ENCODE data around the gene MEAF6. TPM values are rescaled to one million over a fixed set of nuclear protein-coding genes. Genes with fewer than 3 reads are reported as not detected.

MEAF6 gene
- total and polyA plus RNA-seq, 9 donors = 38.7 to 108 (median 64.1) TPM

DNA sequence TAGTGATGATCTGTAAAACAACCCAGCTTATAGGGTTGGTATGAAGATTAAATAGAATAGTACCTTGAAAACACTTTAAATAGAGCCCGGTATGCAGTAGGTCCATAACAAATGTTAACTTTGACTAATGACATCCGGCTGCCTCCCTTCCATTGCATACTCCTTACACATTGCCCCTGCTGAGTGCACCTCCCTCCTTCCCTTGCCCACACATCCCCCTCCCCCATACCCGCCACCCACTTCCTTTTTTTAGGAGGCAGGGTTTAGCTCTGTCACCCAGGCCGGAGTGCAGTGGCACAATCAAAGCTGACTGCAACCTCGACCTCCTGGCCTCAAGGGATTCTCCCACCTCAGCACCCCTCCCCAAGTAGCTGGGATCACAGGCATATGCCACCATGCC lies 64.6 kb downstream of the MEAF6 start:
- Histone ChIP-seq H3K9me3 (no peaks in the 10 kb centered on the region), H3K36me3 (no peaks in the 10 kb centered on the region), H3K4me1 (ENCODE audit: insufficient read depth) (peaks cover under 1% of the 10 kb centered on the region), H3K4me3 (no peak overlapping the region), H3K27ac (no peak overlapping the region), H3K27me3 (no peaks in the 10 kb centered on the region)
- 27 to 30% (median 28%) methylated on average over 5 of the region's 5 CpGs for WGBS, 3 donors
- no peak for DNase-seq
- TF ChIP-seq EP300 (IDR thresholded peaks at IDR 0.05) (no peak), POLR2A (IDR thresholded peaks at IDR 0.05) (no peak), CTCF (IDR thresholded peaks at IDR 0.05) (no peak)
- intact Hi-C loops (cut with DNase I) = loop anchor here (5.0 to 10.0 kb wide), 3 partner anchors 225 to 235 kb away; no protein-coding TSS in a partner anchor

DNA sequence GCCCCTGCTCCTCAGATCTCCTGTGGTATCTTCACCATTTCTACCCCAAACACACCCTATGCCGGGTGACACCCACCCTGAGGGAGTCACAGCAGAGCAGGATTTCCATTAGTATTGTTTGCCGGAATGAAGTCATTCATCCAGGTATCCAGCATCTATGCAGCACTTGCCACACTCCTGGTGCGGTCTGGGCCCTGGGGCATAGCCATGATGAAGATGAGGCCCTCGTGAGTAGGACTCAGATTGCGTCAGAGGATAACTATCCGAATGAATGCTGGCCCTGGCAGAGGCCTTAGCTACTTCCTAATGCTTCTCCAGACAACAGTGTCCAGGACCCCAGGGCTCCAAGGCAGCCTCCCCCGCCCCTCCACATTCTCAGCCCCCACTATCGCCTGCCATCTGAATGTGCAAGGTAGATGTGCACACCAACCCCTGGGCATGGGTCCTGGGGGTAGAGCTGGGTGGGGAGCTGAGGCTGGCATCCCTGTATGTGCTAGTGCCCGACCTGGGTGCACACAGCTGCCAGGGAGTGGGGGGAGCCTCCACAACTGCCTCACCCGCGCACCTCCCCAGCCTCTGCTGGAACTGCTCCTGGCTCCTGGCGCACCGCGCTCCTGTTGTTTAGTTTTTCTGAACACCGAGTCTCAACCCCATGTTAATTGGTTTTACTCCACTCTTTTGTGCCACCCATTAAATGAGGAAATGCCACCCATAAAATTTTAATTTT lies 65.7 kb downstream of the MEAF6 start:
- Histone ChIP-seq H3K27ac (no peak overlapping the region), H3K27me3 (no peaks in the 10 kb centered on the region)
- WGBS, 3 donors = 47 to 51% (median 47%) methylated on average over 15 of the region's 15 CpGs

GRCh38 chr1:37448185-37448584 lies 66.4 kb downstream of the MEAF6 start:
- Histone ChIP-seq H3K36me3 (no peaks in the 10 kb centered on the region), H3K27ac (no peak overlapping the region), H3K27me3 (no peaks in the 10 kb centered on the region), H3K4me1 (ENCODE audit: insufficient read depth) (no peaks in the 10 kb centered on the region), H3K9me3 (no peaks in the 10 kb centered on the region), H3K4me3 (no peak overlapping the region)
- no peak for DNase-seq
- TF ChIP-seq CTCF (IDR thresholded peaks at IDR 0.05) (no peak), EP300 (IDR thresholded peaks at IDR 0.05) (no peak)
- intact Hi-C loops (cut with DNase I) = no loop called here
- WGBS, 3 donors = 56 to 78% (median 58%) methylated on average over 2 of the region's 2 CpGs

More for the DNA sequence above, 65.7 kb downstream of the MEAF6 start:
- Histone ChIP-seq H3K9me3 (no peaks in the 10 kb centered on the region), H3K36me3 (no peaks in the 10 kb centered on the region), H3K4me3 (no peak overlapping the region), H3K4me1 (ENCODE audit: insufficient read depth) (no peaks in the 10 kb centered on the region)
- intact Hi-C loops (cut with DNase I) = no loop called here
- TF ChIP-seq CTCF (IDR thresholded peaks at IDR 0.05) (no peak), POLR2A (IDR thresholded peaks at IDR 0.05) (no peak), EP300 (IDR thresholded peaks at IDR 0.05) (no peak)
- DNase-seq = no peak

DNA sequence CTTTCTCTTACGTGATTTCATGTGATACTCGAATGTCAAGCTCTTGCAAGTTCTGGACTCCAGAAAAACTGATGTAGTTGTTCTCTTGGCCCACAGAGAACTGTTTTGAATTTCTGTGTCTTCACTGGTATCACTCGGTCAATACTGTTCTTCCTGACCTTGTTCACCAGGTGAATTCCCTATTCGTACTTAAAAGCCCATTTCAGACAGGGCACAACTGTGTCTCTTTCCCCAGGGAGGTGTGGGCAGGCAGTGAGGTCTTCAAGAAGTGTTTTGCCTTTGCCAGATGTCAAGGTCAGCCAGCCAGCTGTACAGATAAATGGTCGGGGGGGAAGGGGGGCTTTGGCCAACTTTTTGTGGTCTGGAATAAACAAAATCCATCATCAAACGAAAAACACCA lies 67.7 kb downstream of the MEAF6 start:
- no peak overlapping the region for H3K27ac ChIP-seq
- H3K4me1 ChIP-seq (ENCODE audit: insufficient read depth) = no peaks in the 10 kb centered on the region
- no peaks in the 10 kb centered on the region for H3K27me3 ChIP-seq
- H3K4me3 ChIP-seq = no peak overlapping the region
- 9 to 28% (median 13%) methylated on average over 6 of the region's 6 CpGs for WGBS, 3 donors
- no peaks in the 10 kb centered on the region for H3K36me3 ChIP-seq
- intact Hi-C loops (cut with DNase I) = no loop called here
- DNase-seq = no peak
- no peaks in the 10 kb centered on the region for H3K9me3 ChIP-seq
- TF ChIP-seq CTCF (IDR thresholded peaks at IDR 0.05) (no peak), POLR2A (IDR thresholded peaks at IDR 0.05) (no peak), EP300 (IDR thresholded peaks at IDR 0.05) (no peak)
